ENCODE data around the gene KLKB1. TPM values are rescaled to one million over a fixed set of nuclear protein-coding genes. Genes with fewer than 3 reads are reported as not detected.

Gene KLKB1
- total and polyA plus RNA-seq, 4 donors = 0.23 to 0.94 (median 0.49) TPM

GRCh38 chr4:186228514-186228894, 1.2 kb downstream of the KLKB1 start:
- Histone ChIP-seq H3K4me3 (no peak overlapping the region), H3K36me3 (ENCODE audit: control insufficient read depth in 4 of 4, insufficient read depth in 4 of 4, low read length in 4 of 4) (no peaks in the 10 kb centered on the region), H3K4me1 (ENCODE audit: control insufficient read depth in 5 of 5, insufficient read depth in 5 of 5, low read length in 5 of 5) (peaks cover 0 to 13% (median 0%) of the 10 kb centered on the region in 5 donors), H3K27me3 (ENCODE audit: control insufficient read depth in 3 of 3, insufficient read depth in 3 of 3, low read length in 2 of 3) (no peaks in the 10 kb centered on the region), H3K9ac (ENCODE audit: insufficient read depth in 1 of 2, low read length in 2 of 2) (no peak overlapping the region), H3K9me3 (ENCODE audit: control insufficient read depth in 4 of 4, insufficient read depth in 3 of 4, low read length in 3 of 4) (peaks cover 0 to 6% (median 3%) of the 10 kb centered on the region in 4 donors), H3K27ac (ENCODE audit: low read depth in 1 of 2, low read length in 1 of 2) (no peak overlapping the region)
- peak in 1 of 3 donors; percentile 16 for DNase-seq
- no peak for ATAC-seq (ENCODE audit: insufficient read depth, low FRiP score)
- 71 to 78% methylated on average over 2 of the region's 2 CpGs for WGBS, 2 donors
- TF ChIP-seq, protein P1, sequence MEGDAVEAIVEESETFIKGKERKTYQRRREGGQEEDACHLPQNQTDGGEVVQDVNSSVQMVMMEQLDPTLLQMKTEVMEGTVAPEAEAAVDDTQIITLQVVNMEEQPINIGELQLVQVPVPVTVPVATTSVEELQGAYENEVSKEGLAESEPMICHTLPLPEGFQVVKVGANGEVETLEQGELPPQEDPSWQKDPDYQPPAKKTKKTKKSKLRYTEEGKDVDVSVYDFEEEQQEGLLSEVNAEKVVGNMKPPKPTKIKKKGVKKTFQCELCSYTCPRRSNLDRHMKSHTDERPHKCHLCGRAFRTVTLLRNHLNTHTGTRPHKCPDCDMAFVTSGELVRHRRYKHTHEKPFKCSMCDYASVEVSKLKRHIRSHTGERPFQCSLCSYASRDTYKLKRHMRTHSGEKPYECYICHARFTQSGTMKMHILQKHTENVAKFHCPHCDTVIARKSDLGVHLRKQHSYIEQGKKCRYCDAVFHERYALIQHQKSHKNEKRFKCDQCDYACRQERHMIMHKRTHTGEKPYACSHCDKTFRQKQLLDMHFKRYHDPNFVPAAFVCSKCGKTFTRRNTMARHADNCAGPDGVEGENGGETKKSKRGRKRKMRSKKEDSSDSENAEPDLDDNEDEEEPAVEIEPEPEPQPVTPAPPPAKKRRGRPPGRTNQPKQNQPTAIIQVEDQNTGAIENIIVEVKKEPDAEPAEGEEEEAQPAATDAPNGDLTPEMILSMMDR (IDR thresholded peaks at IDR 0.05; ENCODE audit: control extremely low read depth, extremely low read depth) = no peak

DNA sequence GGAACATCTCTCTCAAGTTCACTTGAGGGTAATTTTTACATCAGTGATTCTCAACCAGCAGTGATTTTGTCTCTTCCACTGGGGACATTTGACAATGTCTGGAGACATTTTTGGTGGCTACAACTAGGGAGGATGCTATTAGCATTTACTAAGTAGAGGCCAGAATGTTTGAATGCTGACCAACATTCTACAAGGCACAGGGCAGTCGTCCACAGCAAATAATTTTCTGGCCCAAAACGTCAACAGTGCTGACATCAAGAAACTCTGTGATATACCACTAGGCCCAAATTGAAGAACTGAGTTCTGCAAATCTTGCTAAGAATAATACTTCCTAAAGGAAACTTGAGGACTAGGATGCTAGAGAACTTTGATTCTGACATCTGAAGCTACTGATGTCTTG, 7.1 kb downstream of the KLKB1 start:
- ATAC-seq (ENCODE audit: insufficient read depth, low FRiP score) = no peak
- no peak for DNase-seq
- Histone ChIP-seq H3K9ac (ENCODE audit: insufficient read depth in 1 of 2, low read length in 2 of 2) (no peak overlapping the region), H3K27me3 (ENCODE audit: control insufficient read depth in 3 of 3, insufficient read depth in 3 of 3, low read length in 2 of 3) (no peaks in the 10 kb centered on the region), H3K36me3 (ENCODE audit: control insufficient read depth in 4 of 4, insufficient read depth in 4 of 4, low read length in 4 of 4) (peaks cover 0 to 10% (median 0%) of the 10 kb centered on the region in 4 donors), H3K9me3 (ENCODE audit: control insufficient read depth in 4 of 4, insufficient read depth in 3 of 4, low read length in 3 of 4) (no peaks in the 10 kb centered on the region), H3K4me3 (no peak overlapping the region), H3K4me1 (ENCODE audit: control insufficient read depth in 5 of 5, insufficient read depth in 5 of 5, low read length in 5 of 5) (no peaks in the 10 kb centered on the region), H3K27ac (ENCODE audit: low read depth in 1 of 2, low read length in 1 of 2) (no peak overlapping the region)
- TF ChIP-seq, protein P1 (IDR thresholded peaks at IDR 0.05; ENCODE audit: control extremely low read depth, extremely low read depth) = no peak
- WGBS, 2 donors = 69 to 75% methylated on average over 2 of the region's 2 CpGs

GRCh38 chr4:186236126-186236525, 8.8 kb downstream of the KLKB1 start:
- Histone ChIP-seq H3K9ac (ENCODE audit: insufficient read depth in 1 of 2, low read length in 2 of 2) (no peak overlapping the region), H3K27ac (ENCODE audit: low read depth in 1 of 2, low read length in 1 of 2) (no peak overlapping the region), H3K27me3 (ENCODE audit: control insufficient read depth in 3 of 3, insufficient read depth in 3 of 3, low read length in 2 of 3) (no peaks in the 10 kb centered on the region), H3K36me3 (ENCODE audit: control insufficient read depth in 4 of 4, insufficient read depth in 4 of 4, low read length in 4 of 4) (peaks cover 0 to 10% (median under 1%) of the 10 kb centered on the region in 4 donors), H3K4me1 (ENCODE audit: control insufficient read depth in 5 of 5, insufficient read depth in 5 of 5, low read length in 5 of 5) (no peaks in the 10 kb centered on the region), H3K9me3 (ENCODE audit: control insufficient read depth in 4 of 4, insufficient read depth in 3 of 4, low read length in 3 of 4) (no peaks in the 10 kb centered on the region), H3K4me3 (no peak overlapping the region)
- WGBS, 2 donors = 89 to 91% methylated on average over 4 of the region's 4 CpGs
- ATAC-seq (ENCODE audit: insufficient read depth, low FRiP score) (no peak), DNase-seq (no peak)
- TF ChIP-seq, protein P1 (IDR thresholded peaks at IDR 0.05; ENCODE audit: control extremely low read depth, extremely low read depth) = no peak

DNA sequence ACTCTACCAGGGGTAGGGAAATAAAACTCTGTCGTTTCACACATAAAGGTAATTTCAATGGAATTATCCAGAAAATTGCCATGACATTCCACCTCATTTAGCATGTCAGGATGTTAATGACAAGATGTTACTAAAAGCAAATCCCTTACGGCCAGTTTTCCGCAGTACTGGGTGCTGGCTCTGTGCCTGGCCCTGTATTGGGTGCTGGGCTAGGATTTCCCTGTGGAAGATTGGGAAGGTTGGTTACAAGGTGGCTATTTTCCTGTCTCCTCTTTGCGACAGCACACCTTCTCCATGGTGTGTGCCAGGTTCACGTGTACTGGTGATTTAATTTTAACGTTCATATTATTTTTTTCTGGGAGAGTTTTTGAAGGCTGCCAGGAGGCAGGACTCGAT, 13.1 kb downstream of the KLKB1 start:
- Histone ChIP-seq H3K9ac (ENCODE audit: insufficient read depth in 1 of 2, low read length in 2 of 2) (no peak overlapping the region), H3K27ac (ENCODE audit: low read depth in 1 of 2, low read length in 1 of 2) (no peak overlapping the region), H3K36me3 (ENCODE audit: control insufficient read depth in 4 of 4, insufficient read depth in 4 of 4, low read length in 4 of 4) (peaks cover 0 to 7% (median under 1%) of the 10 kb centered on the region in 4 donors), H3K4me3 (no peak overlapping the region), H3K27me3 (ENCODE audit: control insufficient read depth in 3 of 3, insufficient read depth in 3 of 3, low read length in 2 of 3) (no peaks in the 10 kb centered on the region), H3K9me3 (ENCODE audit: control insufficient read depth in 4 of 4, insufficient read depth in 3 of 4, low read length in 3 of 4) (peaks cover 0 to 2% (median 0%) of the 10 kb centered on the region in 4 donors), H3K4me1 (ENCODE audit: control insufficient read depth in 5 of 5, insufficient read depth in 5 of 5, low read length in 5 of 5) (no peaks in the 10 kb centered on the region)
- TF ChIP-seq, protein P1 (IDR thresholded peaks at IDR 0.05; ENCODE audit: control extremely low read depth, extremely low read depth) = no peak
- ATAC-seq (ENCODE audit: insufficient read depth, low FRiP score) (no peak), DNase-seq (no peak)
- 91 to 93% methylated on average over 7 of the region's 7 CpGs for WGBS, 2 donors
